Choroid plexus epithelial cell (primary cell): ENCODE measurements around the gene BBS7.
A peak's percentile ranks its signal among the peaks of the same experiment; 100 is the strongest.

ENCODE experiments used
- DNase-seq: peaks from one replicate; pipeline ENCODE4 v3.0.0-alpha.2; 2010; ENCODE audit warnings: low read depth
- H3K4me3 ChIP-seq: 2 replicates; pipeline ENCODE4 v1.5.1; 2011; ENCODE audit warnings: low read depth, mild to moderate bottlenecking, control low read depth, low read length, moderate library complexity
- CTCF ChIP-seq: conservative IDR thresholded peaks from 2 replicates; pipeline ENCODE4 v1.5.1; 2011; ENCODE audit warnings: low read depth, mild to moderate bottlenecking, control low read depth, inconsistent platforms, low read length, moderate library complexity

Gene BBS7

GRCh38 chr4:121863799-121864198, 6.5 kb downstream of the BBS7 start:
- peak; percentile 34 for DNase-seq
- no peak for TF ChIP-seq CTCF
- no peak overlapping the region for H3K4me3 ChIP-seq

DNA sequence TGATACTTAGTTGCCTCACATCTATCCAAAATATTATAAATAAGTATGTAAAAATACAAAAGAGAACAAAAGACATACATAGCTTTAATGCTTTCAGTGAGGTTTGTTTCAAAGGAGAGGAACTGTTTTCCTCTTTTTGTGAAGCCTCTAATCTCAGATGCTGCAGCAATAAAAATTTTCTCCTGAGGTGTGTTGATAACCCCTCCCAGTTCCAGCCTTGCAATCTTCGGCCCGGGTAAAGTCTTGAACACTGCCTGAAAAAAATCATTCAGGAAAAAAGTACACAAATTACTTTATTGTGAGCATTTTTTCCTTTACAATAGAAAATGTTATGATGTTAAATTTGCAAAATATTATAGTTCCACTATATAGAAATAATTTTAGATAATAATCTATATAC, 8.8 kb downstream of the BBS7 start:
- no peak overlapping the region for H3K4me3 ChIP-seq
- no peak for DNase-seq
- TF ChIP-seq CTCF, result no peak

DNA sequence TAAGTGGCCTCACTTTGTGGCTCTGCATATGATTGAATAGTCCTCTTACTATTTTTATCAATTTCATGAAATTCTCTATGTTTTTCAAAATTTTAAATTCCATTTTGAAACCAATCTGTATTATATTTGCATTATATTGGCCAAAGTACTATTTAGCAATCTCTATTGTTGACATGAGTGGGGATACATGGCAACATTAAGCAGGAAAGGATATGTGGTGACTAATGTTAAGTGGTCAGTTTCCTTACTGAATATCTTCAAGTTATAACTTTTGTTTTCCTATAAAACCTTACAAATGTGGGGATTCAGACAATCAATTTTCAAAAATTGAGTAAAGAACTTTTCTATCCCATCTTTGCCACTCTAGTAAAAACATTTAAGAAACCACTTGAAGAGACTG, 10.2 kb downstream of the BBS7 start:
- no peak for TF ChIP-seq CTCF
- no peak overlapping the region for H3K4me3 ChIP-seq
- DNase-seq, result peak; percentile 11

DNA sequence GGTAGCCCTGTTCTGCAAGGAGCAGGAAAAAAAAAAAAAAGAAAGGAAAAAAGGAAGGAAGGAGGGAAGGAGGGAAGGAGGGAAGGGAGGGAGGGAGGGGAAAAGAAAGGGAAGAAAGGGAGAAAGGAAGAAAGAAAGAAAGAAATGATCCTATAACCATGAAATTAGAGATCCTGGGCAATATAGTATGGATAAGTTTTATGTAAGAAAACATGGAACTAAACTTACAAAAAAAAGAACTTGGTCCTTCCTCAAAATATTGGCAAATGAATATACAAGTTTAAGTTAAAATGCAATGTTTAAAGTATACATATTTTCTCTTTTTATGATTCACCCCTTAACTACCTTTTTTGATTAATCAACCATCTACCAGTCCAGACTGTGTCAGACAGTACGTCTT, 18.9 kb downstream of the BBS7 start:
- no peak for TF ChIP-seq CTCF
- no peak overlapping the region for H3K4me3 ChIP-seq
- DNase-seq, result no peak

DNA sequence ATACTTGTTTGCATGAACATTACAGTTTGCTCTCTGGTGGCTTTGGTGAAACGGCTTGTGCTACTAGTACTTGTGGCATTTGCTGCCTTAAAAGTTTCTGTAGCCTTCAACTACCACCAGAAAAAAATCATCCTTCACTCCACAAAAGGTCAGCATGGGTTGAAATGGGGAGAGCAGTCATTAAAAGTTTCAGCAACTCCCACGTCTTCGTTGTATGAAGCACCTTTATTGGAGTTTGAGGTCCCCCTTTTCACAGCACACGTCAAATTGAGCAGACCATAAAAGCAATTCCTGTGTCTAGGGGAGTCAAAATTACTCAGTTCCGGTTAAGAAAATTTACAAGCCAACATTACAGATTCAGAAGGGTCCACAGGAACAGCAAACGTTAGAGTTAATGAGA, 23.6 kb downstream of the BBS7 start:
- no peak for TF ChIP-seq CTCF
- H3K4me3 ChIP-seq, result no peak overlapping the region
- no peak for DNase-seq

GRCh38 chr4:121842862-121843261, 27.4 kb downstream of the BBS7 start:
- no peak overlapping the region for H3K4me3 ChIP-seq
- TF ChIP-seq CTCF, result no peak
- no peak for DNase-seq

- H3K4me3 ChIP-seq, result no peak overlapping the region
- DNase-seq, result no peak
- no peak for TF ChIP-seq CTCF
Observed at GRCh38 chr4:121838136-121838535, 32.1 kb downstream of the BBS7 start.
